Epithelial cell of proximal tubule (primary cell): Measurements from ENCODE around the gene GPC1. TPM values are rescaled to one million over a fixed set of nuclear protein-coding genes. Genes with fewer than 3 reads are reported as not detected.

Experiments used
- DNase-seq: peaks from one replicate; pipeline ENCODE4 v3.0.0-alpha.2; 2011; ENCODE audit warnings: low read depth
- H3K4me3 ChIP-seq: 2 replicates; pipeline ENCODE4 v1.5.1; 2011; ENCODE audit warnings: low read depth, mild to moderate bottlenecking, low read length
- CTCF ChIP-seq: conservative IDR thresholded peaks from 2 replicates; pipeline ENCODE4 v1.5.1; 2012; ENCODE audit warnings: low read depth, mild to moderate bottlenecking, low read length
- total RNA-seq: library from RNA; depleted of rRNA; stranded (reverse); fragments of >200 nt; gene quantifications from 2 replicates; pipeline ENCODE4 v1.2.3, GENCODE V29; 2015

Gene GPC1
- total RNA-seq, 1 donor from 2014 or later: 45.4 TPM

GRCh38 chr2:240473211-240473610 is 37.7 kb downstream of the GPC1 start:
- no peak for TF ChIP-seq CTCF
- no peak overlapping the region for H3K4me3 ChIP-seq

GRCh38 chr2:240477916-240478315 is 42.5 kb downstream of the GPC1 start:
- DNase-seq: no peak
- no peak for TF ChIP-seq CTCF
- no peak overlapping the region for H3K4me3 ChIP-seq

More at GRCh38 chr2:240473211-240473610, 37.7 kb downstream of the GPC1 start:
- no peak for DNase-seq

GRCh38 chr2:240478346-240479110 is 43.1 kb downstream of the GPC1 start:
- no peak for DNase-seq
- no peak overlapping the region for H3K4me3 ChIP-seq
- TF ChIP-seq CTCF: no peak

- H3K4me3 ChIP-seq: no peak overlapping the region
- no peak for DNase-seq
- no peak for TF ChIP-seq CTCF
Measured at GRCh38 chr2:240479111-240479501, 43.6 kb downstream of the GPC1 start.

GRCh38 chr2:240480834-240481623 is 45.6 kb downstream of the GPC1 start:
- no peak for DNase-seq
- TF ChIP-seq CTCF: no peak
- H3K4me3 ChIP-seq: no peak overlapping the region

- TF ChIP-seq CTCF: no peak
- DNase-seq: no peak
- H3K4me3 ChIP-seq: no peak overlapping the region
Measured at GRCh38 chr2:240481720-240482119, 46.3 kb downstream of the GPC1 start.

GRCh38 chr2:240482141-240482540 is 46.7 kb downstream of the GPC1 start:
- DNase-seq: no peak
- no peak overlapping the region for H3K4me3 ChIP-seq
- TF ChIP-seq CTCF: no peak
